Keratinocyte (primary cell): ENCODE data around the gene FMNL3. TPM values are rescaled to one million over a fixed set of nuclear protein-coding genes. Genes with fewer than 3 reads are reported as not detected.

Source experiments
- DNase-seq: peaks from one replicate; pipeline ENCODE4 v3.0.0-alpha.2; 2011; ENCODE audit warnings: low read depth, missing footprints, low spot score
- FAIRE-seq: peaks from 2 replicates; lab custom pipeline; 2011; peaks lifted over from hg19 to GRCh38; lab: Jason Lieb, UNC
- H2AFZ ChIP-seq: 2 replicates; pipeline ENCODE4 v1.6.0; 2012; ENCODE audit warnings: low read length, control low read depth, inconsistent platforms; ENCODE audit not compliant: control insufficient read depth
- H3K27ac ChIP-seq: 2 replicates; pipeline ENCODE4 v1.5.1; 2011; ENCODE audit warnings: low read length; ENCODE audit not compliant: control insufficient read depth, insufficient read depth
- H3K27me3 ChIP-seq: 3 replicates; pipeline ENCODE4 v1.6.0; 2011; ENCODE audit warnings: low read length; ENCODE audit not compliant: control insufficient read depth, insufficient read depth; ENCODE audit errors: extremely low read depth
- H3K36me3 ChIP-seq, 2 experiments: 2 replicates in 1 of 2; 3 replicates in 1 of 2; pipeline ENCODE4 v1.5.1; 2011; ENCODE audit warnings: low read length in 2 of 2, mild to moderate bottlenecking in 1 of 2; ENCODE audit not compliant: control insufficient read depth in 2 of 2, insufficient read depth in 2 of 2; ENCODE audit errors: extremely low read depth in 1 of 2
- H3K4me1 ChIP-seq: 3 replicates; pipeline ENCODE4 v1.5.1; 2011; ENCODE audit warnings: low read length; ENCODE audit not compliant: control insufficient read depth, insufficient read depth; ENCODE audit errors: extremely low read depth
- H3K4me2 ChIP-seq: 3 replicates; pipeline ENCODE4 v1.6.0; 2011; ENCODE audit warnings: low read depth, low read length; ENCODE audit not compliant: control insufficient read depth, insufficient read depth; ENCODE audit errors: extremely low read depth
- H3K4me3 ChIP-seq, 3 experiments: fragments of 200-600 bp in 1 of 3; sonication (generic) in 1 of 3; 2 replicates in 2 of 3; 3 replicates in 1 of 3; pipeline ENCODE4 v1.5.1; 2011 to 2016; ENCODE audit warnings: low read length in 3 of 3, mild to moderate bottlenecking in 3 of 3, control low read depth in 2 of 3, inconsistent platforms in 1 of 3, low read depth in 1 of 3, mixed read lengths in 1 of 3, mixed run types in 1 of 3, moderate library complexity in 1 of 3; ENCODE audit not compliant: control insufficient read depth in 2 of 3, insufficient read depth in 2 of 3; ENCODE audit errors: extremely low read depth in 1 of 3
- H3K79me2 ChIP-seq: 2 replicates; pipeline ENCODE4 v1.6.0; 2012; ENCODE audit warnings: low read length; ENCODE audit not compliant: control insufficient read depth, insufficient read depth
- H3K9ac ChIP-seq: 3 replicates; pipeline ENCODE4 v1.6.0; 2011; ENCODE audit warnings: low read length; ENCODE audit not compliant: control insufficient read depth, insufficient read depth; ENCODE audit errors: extremely low read depth
- H3K9me1 ChIP-seq: 3 replicates; pipeline ENCODE4 v1.6.0; 2011; ENCODE audit warnings: low read length; ENCODE audit not compliant: control insufficient read depth, insufficient read depth; ENCODE audit errors: extremely low read depth
- H3K9me3 ChIP-seq: 2 replicates; pipeline ENCODE4 v1.5.1; 2012; ENCODE audit warnings: low read depth, low read length; ENCODE audit not compliant: control insufficient read depth
- H4K20me1 ChIP-seq: 3 replicates; pipeline ENCODE4 v1.6.0; 2011; ENCODE audit warnings: low read length; ENCODE audit not compliant: control insufficient read depth, insufficient read depth; ENCODE audit errors: extremely low read depth
- EZH2 ChIP-seq: IDR thresholded peaks from one replicate; pipeline ENCODE4 v1.6.1; 2012; ENCODE audit warnings: inconsistent platforms, mild to moderate bottlenecking, low read length, moderate library complexity
- dilution Hi-C: fragments of 300-500 bp; cut with MboI; formaldehyde crosslinking; loops from one replicate; pipeline ENCODE4 v1.7.0; 2020; ENCODE audit warnings: low sequenced_read_pairs; ENCODE audit not compliant: extremely low pct_ligation_motif_present
- polyA plus RNA-seq, 5 experiments: library from polyadenylated mRNA; depleted of rRNA in 3 of 5; stranded (reverse) in 3 of 5; stranded (forward) in 1 of 5; unstranded in 1 of 5; fragments of >200 nt; gene quantifications; 1 replicate in 1 of 5; 2 replicates in 3 of 5; 3 replicates in 1 of 5; pipeline versions ENCODE4 v1.2.1 to v1.2.3, GENCODE V29; 2011 to 2012; ENCODE audit warnings: missing spikeins in 2 of 5, low read depth in 1 of 5, low replicate concordance in 1 of 5
- TF ChIP-seq, protein P1 (sequence below), 3 experiments: IDR thresholded peaks in 1 of 3; conservative IDR thresholded peaks in 1 of 3; optimal IDR thresholded peaks in 1 of 3; 2 replicates in 2 of 3; 3 replicates in 1 of 3; pipeline versions ENCODE3 to v1.5.1; 2011; ENCODE audit warnings: low read length in 3 of 3, mild to moderate bottlenecking in 3 of 3, moderate library complexity in 2 of 3, control low read depth in 1 of 3, inconsistent platforms in 1 of 3; ENCODE audit not compliant: insufficient read depth in 2 of 3; ENCODE audit errors: extremely low read depth in 1 of 3

Gene FMNL3
- polyA plus RNA-seq, 1 donor (not counting 4 experiments of a cell fraction or from before 2014, with no cell fraction given), result 1.1 TPM

DNA sequence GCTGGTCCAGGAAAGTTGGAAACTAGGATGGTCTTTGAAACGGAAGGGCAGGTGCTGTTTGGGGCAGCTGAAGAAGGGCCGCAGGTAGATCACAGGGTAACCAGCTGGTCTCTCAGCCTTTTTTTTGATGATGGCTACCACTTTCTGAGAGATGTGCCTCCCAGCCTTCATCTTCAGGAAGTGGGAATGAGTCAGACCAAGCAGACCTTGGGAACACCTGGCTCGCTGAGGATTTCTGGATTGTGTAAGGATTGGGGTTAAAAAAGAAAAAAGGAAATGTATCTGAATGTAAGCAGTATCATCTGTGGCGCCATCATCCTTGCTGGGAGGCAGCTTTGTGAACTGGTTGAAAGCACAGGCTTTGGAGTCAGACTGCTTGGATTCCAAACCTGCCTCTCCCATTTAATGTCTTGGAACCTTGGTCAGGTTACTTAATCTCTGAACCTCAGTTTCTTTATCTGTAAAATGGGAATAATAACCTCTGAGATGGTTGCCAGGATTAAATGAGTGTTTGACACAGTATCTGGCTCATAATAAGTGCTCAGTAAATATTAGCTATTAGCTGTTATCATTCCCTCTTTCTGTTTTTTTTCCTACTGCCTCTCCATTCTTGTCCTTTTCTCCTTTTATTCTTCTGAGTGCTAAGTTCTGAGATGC, 82.2 kb downstream of the FMNL3 start:
- Histone ChIP-seq H3K4me2 (peak overlapping the region; percentile 82), H3K4me1 (peaks cover 58% of the 10 kb centered on the region), H3K79me2 (peaks cover 2% of the 10 kb centered on the region), H3K27ac (peak overlapping the region; percentile 65), H4K20me1 (no peaks in the 10 kb centered on the region), H2AFZ (peak overlapping the region; percentile 38), H3K4me3 (peak overlapping the region in 1 of 3 experiments; percentile 67), H3K36me3 (no peaks in the 10 kb centered on the region), H3K9ac (no peak overlapping the region), H3K9me3 (no peaks in the 10 kb centered on the region), H3K27me3 (no peaks in the 10 kb centered on the region), H3K9me1 (peaks cover 7% of the 10 kb centered on the region)
- DNase-seq, result no peak
- TF ChIP-seq, protein P1, sequence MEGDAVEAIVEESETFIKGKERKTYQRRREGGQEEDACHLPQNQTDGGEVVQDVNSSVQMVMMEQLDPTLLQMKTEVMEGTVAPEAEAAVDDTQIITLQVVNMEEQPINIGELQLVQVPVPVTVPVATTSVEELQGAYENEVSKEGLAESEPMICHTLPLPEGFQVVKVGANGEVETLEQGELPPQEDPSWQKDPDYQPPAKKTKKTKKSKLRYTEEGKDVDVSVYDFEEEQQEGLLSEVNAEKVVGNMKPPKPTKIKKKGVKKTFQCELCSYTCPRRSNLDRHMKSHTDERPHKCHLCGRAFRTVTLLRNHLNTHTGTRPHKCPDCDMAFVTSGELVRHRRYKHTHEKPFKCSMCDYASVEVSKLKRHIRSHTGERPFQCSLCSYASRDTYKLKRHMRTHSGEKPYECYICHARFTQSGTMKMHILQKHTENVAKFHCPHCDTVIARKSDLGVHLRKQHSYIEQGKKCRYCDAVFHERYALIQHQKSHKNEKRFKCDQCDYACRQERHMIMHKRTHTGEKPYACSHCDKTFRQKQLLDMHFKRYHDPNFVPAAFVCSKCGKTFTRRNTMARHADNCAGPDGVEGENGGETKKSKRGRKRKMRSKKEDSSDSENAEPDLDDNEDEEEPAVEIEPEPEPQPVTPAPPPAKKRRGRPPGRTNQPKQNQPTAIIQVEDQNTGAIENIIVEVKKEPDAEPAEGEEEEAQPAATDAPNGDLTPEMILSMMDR (optimal IDR thresholded peaks at IDR 0.05 in 1 of 3, IDR thresholded peaks at IDR 0.05 in 1 of 3, conservative IDR thresholded peaks at IDR 0.05 in 1 of 3; ENCODE audit: extremely low read depth in 1 of 3, insufficient read depth in 2 of 3, low read length in 3 of 3), result no peak
- TF ChIP-seq EZH2, result no peak
- FAIRE-seq, result peak; percentile 74
- dilution Hi-C loops, result no loop called here

DNA sequence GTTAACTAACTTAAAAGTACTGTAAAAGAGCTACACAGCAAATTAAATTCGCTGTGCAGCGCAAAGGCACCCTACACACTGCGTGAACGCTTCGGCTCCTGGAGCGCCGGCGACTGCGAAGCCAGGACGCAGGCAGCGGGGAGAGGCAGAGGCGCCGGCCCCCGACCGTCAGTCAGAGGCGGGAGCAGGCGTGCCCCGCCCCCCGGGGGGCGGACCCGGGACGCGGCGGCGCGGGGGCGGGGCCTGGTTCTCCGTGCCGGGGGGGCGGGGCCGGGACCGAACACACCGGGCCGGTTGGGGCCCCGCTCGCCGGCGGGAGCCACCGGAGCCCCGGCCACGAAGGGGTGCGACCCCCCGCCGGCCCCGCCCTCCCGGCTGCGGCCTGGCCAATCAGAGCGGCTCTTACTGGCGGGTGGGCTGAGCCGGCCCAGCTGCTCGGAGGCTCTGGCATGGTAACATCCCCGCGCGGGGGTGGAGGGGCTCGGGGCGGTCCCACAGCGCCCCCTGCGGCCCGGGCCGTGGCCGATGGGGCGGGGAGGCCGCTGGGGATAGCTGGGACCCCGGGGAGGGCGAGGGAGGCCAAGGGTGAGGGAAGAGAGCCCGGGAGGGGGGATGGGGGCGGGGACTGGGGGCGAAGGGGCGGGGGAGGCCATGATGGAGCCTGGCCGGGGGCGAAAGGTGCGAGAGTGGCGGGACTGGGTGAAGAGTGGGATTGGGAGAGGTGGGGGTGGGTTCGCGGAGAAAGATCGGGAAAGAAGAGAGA, 83.9 kb downstream of the FMNL3 start, which contains the start of gene PRPF40B:
PRPF40B (plus strand) TSS at position 420 of the 763 bp plus-strand sequence; CDS start at position 450, 30 bp downstream.
- no peak for FAIRE-seq
- no peaks in the 10 kb centered on the region for H3K36me3 ChIP-seq
- H3K4me1 ChIP-seq, result peaks cover 64% of the 10 kb centered on the region

More for the DNA sequence above, 83.9 kb downstream of the FMNL3 start, which contains the start of gene PRPF40B:
- Histone ChIP-seq H3K4me2 (peak within 1 kb of the TSS; percentile 96), H4K20me1 (no peaks in the 10 kb centered on the region), H2AFZ (peak within 1 kb of the TSS; percentile 43), H3K27ac (peak within 1 kb of the TSS; percentile 80), H3K9ac (peak within 1 kb of the TSS; percentile 79), H3K9me1 (peaks cover 7% of the 10 kb centered on the region), H3K9me3 (no peaks in the 10 kb centered on the region), H3K27me3 (no peaks in the 10 kb centered on the region), H3K79me2 (no peaks in the 10 kb centered on the region), H3K4me3 (peak within 1 kb of the TSS; percentile 35 to 74 (median 65))
- dilution Hi-C loops, result no loop called here
- no peak for TF ChIP-seq EZH2
- TF ChIP-seq, protein P1 (optimal IDR thresholded peaks at IDR 0.05 in 1 of 3, IDR thresholded peaks at IDR 0.05 in 1 of 3, conservative IDR thresholded peaks at IDR 0.05 in 1 of 3; ENCODE audit: extremely low read depth in 1 of 3, insufficient read depth in 2 of 3, low read length in 3 of 3), result peak in 2 of 3 experiments; percentile 38 to 57
- DNase-seq, result no peak
